HG03064 (cell line): ENCODE measurements around the gene SPTLC2.
A peak's percentile ranks its signal among the peaks of the same experiment; 100 is the strongest.
"Not testable (repeated sequence)": the region's sequence is repeated elsewhere in the genome, so short reads cannot be mapped to it uniquely, and the experiment has no call there.

Source experiments
- ATAC-seq: cut with Tn5 transposase; IDR thresholded peaks from one replicate; pipeline ENCODE4 v1.9.1; 2021; ENCODE audit warnings: low read depth; ENCODE audit not compliant: unreplicated experiment

SPTLC2 gene

GRCh38 chr14:77616454-77617229 is at the start of gene SPTLC2:
TSS of gene SPTLC2 (minus strand) at chr14:77616637. CDS start at chr14:77616579, 58 bp downstream.
- ATAC-seq, result peak; percentile 92

- ATAC-seq, result no peak
Measured at GRCh38 chr14:77663293-77663692, 46.9 kb upstream of the SPTLC2 start.

GRCh38 chr14:77661562-77661961 is 45.1 kb upstream of the SPTLC2 start:
- not testable (repeated sequence) for ATAC-seq

- no peak for ATAC-seq
Measured at GRCh38 chr14:77660754-77661153, 44.3 kb upstream of the SPTLC2 start.

- ATAC-seq, result no peak
Measured at GRCh38 chr14:77659831-77660230, 43.4 kb upstream of the SPTLC2 start.

- no peak for ATAC-seq
Measured at GRCh38 chr14:77657280-77657679, 40.8 kb upstream of the SPTLC2 start.

GRCh38 chr14:77654001-77654441 is 37.6 kb upstream of the SPTLC2 start:
- no peak for ATAC-seq

GRCh38 chr14:77649326-77649725 is 32.9 kb upstream of the SPTLC2 start:
- ATAC-seq, result no peak

- ATAC-seq, result no peak
Measured at GRCh38 chr14:77648520-77649200, 32.2 kb upstream of the SPTLC2 start.

- no peak for ATAC-seq
Measured at GRCh38 chr14:77647853-77648252, 31.4 kb upstream of the SPTLC2 start.

GRCh38 chr14:77646907-77647306 is 30.5 kb upstream of the SPTLC2 start:
- no peak for ATAC-seq

- ATAC-seq, result no peak
Measured at GRCh38 chr14:77645520-77646230, 29.2 kb upstream of the SPTLC2 start.

GRCh38 chr14:77642407-77642806 is 26.0 kb upstream of the SPTLC2 start:
- no peak for ATAC-seq

GRCh38 chr14:77641534-77642341 is 25.3 kb upstream of the SPTLC2 start:
- ATAC-seq, result peak; percentile 72

GRCh38 chr14:77640756-77641533 is 24.5 kb upstream of the SPTLC2 start:
- ATAC-seq, result no peak

- no peak for ATAC-seq
Measured at GRCh38 chr14:77638771-77639171, 22.3 kb upstream of the SPTLC2 start.

- ATAC-seq, result not testable (repeated sequence)
Measured at GRCh38 chr14:77635869-77636268, 19.4 kb upstream of the SPTLC2 start.

- not testable (repeated sequence) for ATAC-seq
Measured at GRCh38 chr14:77635466-77635865, 19.0 kb upstream of the SPTLC2 start.

GRCh38 chr14:77630111-77630510 is 13.7 kb upstream of the SPTLC2 start:
- no peak for ATAC-seq

- ATAC-seq, result no peak
Measured at GRCh38 chr14:77625360-77625759, 8.9 kb upstream of the SPTLC2 start.
